Neural cell (in vitro differentiated cells): Measurements from ENCODE around the gene RTN4RL1.

ENCODE experiments used
- EZH2 ChIP-seq: fragments of 200-600, 300-800 bp; shearing (Covaris generic), sonication (generic); IDR thresholded peaks from 2 replicates; pipeline ENCODE4 v1.6.1; 2014; ENCODE audit warnings: antibody characterized with exemption, low read length, borderline replicate concordance, mild to moderate bottlenecking; ENCODE audit not compliant: insufficient read depth, poor library complexity, severe bottlenecking
- POLR2AphosphoS5 ChIP-seq: IDR thresholded peaks from 2 replicates; pipeline ENCODE4 v1.6.1; 2012
- TF ChIP-seq, protein P1 (sequence below): IDR thresholded peaks from 2 replicates; pipeline ENCODE4 v1.6.1; 2012; ENCODE audit warnings: borderline replicate concordance
- TF ChIP-seq, protein P2 (sequence below): fragments of 450-650 bp; IDR thresholded peaks from 2 replicates; pipeline ENCODE4 v1.5.1; 2014; ENCODE audit warnings: antibody characterized with exemption, mild to moderate bottlenecking, moderate library complexity; ENCODE audit not compliant: poor library complexity, severe bottlenecking

GRCh38 chr17:2041561-2042389 lies 16.6 kb upstream of the RTN4RL1 start, which contains the start of gene OVCA2:
- TF ChIP-seq, protein P1, sequence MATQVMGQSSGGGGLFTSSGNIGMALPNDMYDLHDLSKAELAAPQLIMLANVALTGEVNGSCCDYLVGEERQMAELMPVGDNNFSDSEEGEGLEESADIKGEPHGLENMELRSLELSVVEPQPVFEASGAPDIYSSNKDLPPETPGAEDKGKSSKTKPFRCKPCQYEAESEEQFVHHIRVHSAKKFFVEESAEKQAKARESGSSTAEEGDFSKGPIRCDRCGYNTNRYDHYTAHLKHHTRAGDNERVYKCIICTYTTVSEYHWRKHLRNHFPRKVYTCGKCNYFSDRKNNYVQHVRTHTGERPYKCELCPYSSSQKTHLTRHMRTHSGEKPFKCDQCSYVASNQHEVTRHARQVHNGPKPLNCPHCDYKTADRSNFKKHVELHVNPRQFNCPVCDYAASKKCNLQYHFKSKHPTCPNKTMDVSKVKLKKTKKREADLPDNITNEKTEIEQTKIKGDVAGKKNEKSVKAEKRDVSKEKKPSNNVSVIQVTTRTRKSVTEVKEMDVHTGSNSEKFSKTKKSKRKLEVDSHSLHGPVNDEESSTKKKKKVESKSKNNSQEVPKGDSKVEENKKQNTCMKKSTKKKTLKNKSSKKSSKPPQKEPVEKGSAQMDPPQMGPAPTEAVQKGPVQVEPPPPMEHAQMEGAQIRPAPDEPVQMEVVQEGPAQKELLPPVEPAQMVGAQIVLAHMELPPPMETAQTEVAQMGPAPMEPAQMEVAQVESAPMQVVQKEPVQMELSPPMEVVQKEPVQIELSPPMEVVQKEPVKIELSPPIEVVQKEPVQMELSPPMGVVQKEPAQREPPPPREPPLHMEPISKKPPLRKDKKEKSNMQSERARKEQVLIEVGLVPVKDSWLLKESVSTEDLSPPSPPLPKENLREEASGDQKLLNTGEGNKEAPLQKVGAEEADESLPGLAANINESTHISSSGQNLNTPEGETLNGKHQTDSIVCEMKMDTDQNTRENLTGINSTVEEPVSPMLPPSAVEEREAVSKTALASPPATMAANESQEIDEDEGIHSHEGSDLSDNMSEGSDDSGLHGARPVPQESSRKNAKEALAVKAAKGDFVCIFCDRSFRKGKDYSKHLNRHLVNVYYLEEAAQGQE, result peak; percentile 85
- TF ChIP-seq EZH2, result no peak
- TF ChIP-seq, protein P2, sequence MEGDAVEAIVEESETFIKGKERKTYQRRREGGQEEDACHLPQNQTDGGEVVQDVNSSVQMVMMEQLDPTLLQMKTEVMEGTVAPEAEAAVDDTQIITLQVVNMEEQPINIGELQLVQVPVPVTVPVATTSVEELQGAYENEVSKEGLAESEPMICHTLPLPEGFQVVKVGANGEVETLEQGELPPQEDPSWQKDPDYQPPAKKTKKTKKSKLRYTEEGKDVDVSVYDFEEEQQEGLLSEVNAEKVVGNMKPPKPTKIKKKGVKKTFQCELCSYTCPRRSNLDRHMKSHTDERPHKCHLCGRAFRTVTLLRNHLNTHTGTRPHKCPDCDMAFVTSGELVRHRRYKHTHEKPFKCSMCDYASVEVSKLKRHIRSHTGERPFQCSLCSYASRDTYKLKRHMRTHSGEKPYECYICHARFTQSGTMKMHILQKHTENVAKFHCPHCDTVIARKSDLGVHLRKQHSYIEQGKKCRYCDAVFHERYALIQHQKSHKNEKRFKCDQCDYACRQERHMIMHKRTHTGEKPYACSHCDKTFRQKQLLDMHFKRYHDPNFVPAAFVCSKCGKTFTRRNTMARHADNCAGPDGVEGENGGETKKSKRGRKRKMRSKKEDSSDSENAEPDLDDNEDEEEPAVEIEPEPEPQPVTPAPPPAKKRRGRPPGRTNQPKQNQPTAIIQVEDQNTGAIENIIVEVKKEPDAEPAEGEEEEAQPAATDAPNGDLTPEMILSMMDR, result peak; percentile 93
- peak; percentile 91 for TF ChIP-seq POLR2AphosphoS5
